ENCODE data around the gene PRRC1. TPM values are rescaled to one million over a fixed set of nuclear protein-coding genes. Genes with fewer than 3 reads are reported as not detected.

Gene PRRC1
- total and polyA plus RNA-seq, 9 of the 15 experiments (the other 6 are each of a cell fraction or from before 2014, with no cell fraction given), result 23.4 to 68.7 (median 43.9) TPM

- H4K20me1 ChIP-seq (replicated peaks; ENCODE audit: control insufficient read depth, insufficient read depth, low read length), result no peaks in the 10 kb centered on the region
- no peak overlapping the region for H2AFZ ChIP-seq (ENCODE audit: low read depth, low read length)
- POLR2A ChIA-PET, result interaction anchor here (1.3 kb wide), 1 partner anchor 9 kb away, joined by 3 read pairs; no protein-coding TSS in a partner anchor
- H3K36me3 ChIP-seq (ENCODE audit: control insufficient read depth, insufficient read depth, low read length), result no peaks in the 10 kb centered on the region
- FAIRE-seq (no peak), DNase-seq (ENCODE audit: extremely low read depth in 1 of 4, low spot score in 3 of 4) (no peak), ATAC-seq (no peak)
- WGBS (ENCODE audit: insufficient coverage, low coverage, missing lambda C conversion rate), result 2% methylated on average over 6 of the region's 6 CpGs
- no peaks in the 10 kb centered on the region for H3K9me1 ChIP-seq (ENCODE audit: control insufficient read depth, insufficient read depth, low read length)
- CTCF ChIA-PET (ENCODE audit: low intra/inter-chr PET ratio), result no interaction called here
- no peak overlapping the region for H3K9ac ChIP-seq (ENCODE audit: insufficient read depth in 1 of 2, low read depth in 2 of 2, low read length in 2 of 2)
- no peak overlapping the region for H3K4me3 ChIP-seq
- intact Hi-C loops (cut with micrococcal nuclease), result no loop called here
- peaks cover 0 to 6% of the 10 kb centered on the region in 2 experiments; a peak in 2 of 5 replicates for H3K27me3 ChIP-seq (ENCODE audit: control insufficient read depth in 2 of 2, insufficient read depth in 2 of 2, low read length in 2 of 2)
- H3K79me2 ChIP-seq (ENCODE audit: control insufficient read depth, insufficient read depth, low read length), result no peaks in the 10 kb centered on the region
- TF ChIP-seq E2F3 (CRISPR knock-in tag; IDR thresholded peaks at IDR 0.05) (no peak), ZNF41 (CRISPR knock-in tag; conservative IDR thresholded peaks at IDR 0.05) (no peak), XRCC5 (IDR thresholded peaks at IDR 0.05; ENCODE audit: low read depth, low read length) (no peak), GATAD2B (IDR thresholded peaks at IDR 0.05; ENCODE audit: borderline replicate concordance) (no peak)
- TF ChIP-seq, protein P1, sequence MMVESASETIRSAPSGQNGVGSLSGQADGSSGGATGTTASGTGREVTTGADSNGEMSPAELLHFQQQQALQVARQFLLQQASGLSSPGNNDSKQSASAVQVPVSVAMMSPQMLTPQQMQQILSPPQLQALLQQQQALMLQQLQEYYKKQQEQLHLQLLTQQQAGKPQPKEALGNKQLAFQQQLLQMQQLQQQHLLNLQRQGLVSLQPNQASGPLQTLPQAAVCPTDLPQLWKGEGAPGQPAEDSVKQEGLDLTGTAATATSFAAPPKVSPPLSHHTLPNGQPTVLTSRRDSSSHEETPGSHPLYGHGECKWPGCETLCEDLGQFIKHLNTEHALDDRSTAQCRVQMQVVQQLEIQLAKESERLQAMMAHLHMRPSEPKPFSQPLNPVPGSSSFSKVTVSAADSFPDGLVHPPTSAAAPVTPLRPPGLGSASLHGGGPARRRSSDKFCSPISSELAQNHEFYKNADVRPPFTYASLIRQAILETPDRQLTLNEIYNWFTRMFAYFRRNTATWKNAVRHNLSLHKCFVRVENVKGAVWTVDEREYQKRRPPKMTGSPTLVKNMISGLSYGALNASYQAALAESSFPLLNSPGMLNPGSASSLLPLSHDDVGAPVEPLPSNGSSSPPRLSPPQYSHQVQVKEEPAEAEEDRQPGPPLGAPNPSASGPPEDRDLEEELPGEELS (CRISPR knock-in tag; IDR thresholded peaks at IDR 0.05; ENCODE audit: borderline replicate concordance), result no peak
- TF ChIP-seq, protein P2, sequence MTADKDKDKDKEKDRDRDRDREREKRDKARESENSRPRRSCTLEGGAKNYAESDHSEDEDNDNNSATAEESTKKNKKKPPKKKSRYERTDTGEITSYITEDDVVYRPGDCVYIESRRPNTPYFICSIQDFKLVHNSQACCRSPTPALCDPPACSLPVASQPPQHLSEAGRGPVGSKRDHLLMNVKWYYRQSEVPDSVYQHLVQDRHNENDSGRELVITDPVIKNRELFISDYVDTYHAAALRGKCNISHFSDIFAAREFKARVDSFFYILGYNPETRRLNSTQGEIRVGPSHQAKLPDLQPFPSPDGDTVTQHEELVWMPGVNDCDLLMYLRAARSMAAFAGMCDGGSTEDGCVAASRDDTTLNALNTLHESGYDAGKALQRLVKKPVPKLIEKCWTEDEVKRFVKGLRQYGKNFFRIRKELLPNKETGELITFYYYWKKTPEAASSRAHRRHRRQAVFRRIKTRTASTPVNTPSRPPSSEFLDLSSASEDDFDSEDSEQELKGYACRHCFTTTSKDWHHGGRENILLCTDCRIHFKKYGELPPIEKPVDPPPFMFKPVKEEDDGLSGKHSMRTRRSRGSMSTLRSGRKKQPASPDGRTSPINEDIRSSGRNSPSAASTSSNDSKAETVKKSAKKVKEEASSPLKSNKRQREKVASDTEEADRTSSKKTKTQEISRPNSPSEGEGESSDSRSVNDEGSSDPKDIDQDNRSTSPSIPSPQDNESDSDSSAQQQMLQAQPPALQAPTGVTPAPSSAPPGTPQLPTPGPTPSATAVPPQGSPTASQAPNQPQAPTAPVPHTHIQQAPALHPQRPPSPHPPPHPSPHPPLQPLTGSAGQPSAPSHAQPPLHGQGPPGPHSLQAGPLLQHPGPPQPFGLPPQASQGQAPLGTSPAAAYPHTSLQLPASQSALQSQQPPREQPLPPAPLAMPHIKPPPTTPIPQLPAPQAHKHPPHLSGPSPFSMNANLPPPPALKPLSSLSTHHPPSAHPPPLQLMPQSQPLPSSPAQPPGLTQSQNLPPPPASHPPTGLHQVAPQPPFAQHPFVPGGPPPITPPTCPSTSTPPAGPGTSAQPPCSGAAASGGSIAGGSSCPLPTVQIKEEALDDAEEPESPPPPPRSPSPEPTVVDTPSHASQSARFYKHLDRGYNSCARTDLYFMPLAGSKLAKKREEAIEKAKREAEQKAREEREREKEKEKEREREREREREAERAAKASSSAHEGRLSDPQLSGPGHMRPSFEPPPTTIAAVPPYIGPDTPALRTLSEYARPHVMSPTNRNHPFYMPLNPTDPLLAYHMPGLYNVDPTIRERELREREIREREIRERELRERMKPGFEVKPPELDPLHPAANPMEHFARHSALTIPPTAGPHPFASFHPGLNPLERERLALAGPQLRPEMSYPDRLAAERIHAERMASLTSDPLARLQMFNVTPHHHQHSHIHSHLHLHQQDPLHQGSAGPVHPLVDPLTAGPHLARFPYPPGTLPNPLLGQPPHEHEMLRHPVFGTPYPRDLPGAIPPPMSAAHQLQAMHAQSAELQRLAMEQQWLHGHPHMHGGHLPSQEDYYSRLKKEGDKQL (CRISPR knock-in tag; IDR thresholded peaks at IDR 0.05; ENCODE audit: borderline replicate concordance), result no peak
- H3K27ac ChIP-seq (ENCODE audit: extremely low read depth, low read depth, low read length), result no peak overlapping the region
- no peaks in the 10 kb centered on the region for H3K4me1 ChIP-seq (replicated peaks in 1 of 2; ENCODE audit: control insufficient read depth in 2 of 2, insufficient read depth in 2 of 2, low read length in 2 of 2)
- H3K9me3 ChIP-seq (replicated peaks; ENCODE audit: control insufficient read depth, insufficient read depth, low read depth, low read length), result no peaks in the 10 kb centered on the region
- no peak overlapping the region for H3K4me2 ChIP-seq (ENCODE audit: insufficient read depth, low read length)
- in situ Hi-C loops (cut with MboI), result no loop called here
- BruUV-seq (replicated peaks), result no TSS peak
These were observed 72.8 kb downstream of the PRRC1 start for GRCh38 chr5:127590156-127590722.

Measured in K562 (cell line).